ENCODE results near the gene FLNB. TPM values are rescaled to one million over a fixed set of nuclear protein-coding genes. Genes with fewer than 3 reads are reported as not detected.

Gene FLNB
- total and polyA plus RNA-seq, 10 of the 15 experiments (the other 5 are each of a cell fraction or from before 2014, with no cell fraction given), result 13.6 to 51.8 (median 26.4) TPM

DNA sequence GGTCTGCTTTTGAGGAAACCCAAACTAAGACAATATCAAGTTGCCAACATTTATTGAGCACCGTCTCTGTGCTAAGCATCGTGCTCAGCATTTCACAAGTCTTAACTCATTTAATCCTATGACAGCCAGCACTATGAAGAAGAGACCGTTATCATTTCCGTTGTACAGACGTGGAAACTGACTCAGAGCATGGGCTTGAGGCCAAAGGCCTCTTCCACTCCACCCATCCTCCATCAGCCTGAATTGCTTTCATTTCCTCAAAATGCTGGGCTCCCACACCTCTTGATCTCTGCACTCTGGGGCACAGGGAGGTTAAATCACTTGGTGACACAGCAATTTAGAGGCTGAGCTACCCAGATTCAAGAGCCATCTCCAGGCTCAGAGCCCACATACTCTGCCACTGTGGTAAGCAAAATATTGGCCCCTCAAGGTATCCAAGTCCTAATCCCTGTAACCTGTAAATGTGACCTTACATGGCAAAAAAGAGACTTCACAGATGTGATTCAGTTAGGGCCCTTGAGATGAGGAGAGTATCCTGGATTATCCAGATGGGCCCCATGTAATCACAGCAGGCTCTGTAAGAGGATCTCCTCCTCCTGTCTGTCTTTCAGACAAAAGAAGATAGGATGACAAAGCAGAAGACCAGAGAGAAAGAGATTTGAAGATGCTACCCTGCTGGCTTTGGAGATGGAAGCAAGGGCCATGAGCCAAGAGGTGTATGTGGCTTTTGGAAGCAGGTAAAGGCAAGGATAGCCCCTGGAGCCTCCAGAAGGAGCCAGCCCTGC lies 24.3 kb upstream of the FLNB start (continued):
- TF ChIP-seq, protein P1, sequence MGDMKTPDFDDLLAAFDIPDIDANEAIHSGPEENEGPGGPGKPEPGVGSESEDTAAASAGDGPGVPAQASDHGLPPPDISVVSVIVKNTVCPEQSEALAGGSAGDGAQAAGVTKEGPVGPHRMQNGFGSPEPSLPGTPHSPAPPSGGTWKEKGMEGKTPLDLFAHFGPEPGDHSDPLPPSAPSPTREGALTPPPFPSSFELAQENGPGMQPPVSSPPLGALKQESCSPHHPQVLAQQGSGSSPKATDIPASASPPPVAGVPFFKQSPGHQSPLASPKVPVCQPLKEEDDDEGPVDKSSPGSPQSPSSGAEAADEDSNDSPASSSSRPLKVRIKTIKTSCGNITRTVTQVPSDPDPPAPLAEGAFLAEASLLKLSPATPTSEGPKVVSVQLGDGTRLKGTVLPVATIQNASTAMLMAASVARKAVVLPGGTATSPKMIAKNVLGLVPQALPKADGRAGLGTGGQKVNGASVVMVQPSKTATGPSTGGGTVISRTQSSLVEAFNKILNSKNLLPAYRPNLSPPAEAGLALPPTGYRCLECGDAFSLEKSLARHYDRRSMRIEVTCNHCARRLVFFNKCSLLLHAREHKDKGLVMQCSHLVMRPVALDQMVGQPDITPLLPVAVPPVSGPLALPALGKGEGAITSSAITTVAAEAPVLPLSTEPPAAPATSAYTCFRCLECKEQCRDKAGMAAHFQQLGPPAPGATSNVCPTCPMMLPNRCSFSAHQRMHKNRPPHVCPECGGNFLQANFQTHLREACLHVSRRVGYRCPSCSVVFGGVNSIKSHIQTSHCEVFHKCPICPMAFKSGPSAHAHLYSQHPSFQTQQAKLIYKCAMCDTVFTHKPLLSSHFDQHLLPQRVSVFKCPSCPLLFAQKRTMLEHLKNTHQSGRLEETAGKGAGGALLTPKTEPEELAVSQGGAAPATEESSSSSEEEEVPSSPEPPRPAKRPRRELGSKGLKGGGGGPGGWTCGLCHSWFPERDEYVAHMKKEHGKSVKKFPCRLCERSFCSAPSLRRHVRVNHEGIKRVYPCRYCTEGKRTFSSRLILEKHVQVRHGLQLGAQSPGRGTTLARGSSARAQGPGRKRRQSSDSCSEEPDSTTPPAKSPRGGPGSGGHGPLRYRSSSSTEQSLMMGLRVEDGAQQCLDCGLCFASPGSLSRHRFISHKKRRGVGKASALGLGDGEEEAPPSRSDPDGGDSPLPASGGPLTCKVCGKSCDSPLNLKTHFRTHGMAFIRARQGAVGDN (IDR thresholded peaks at IDR 0.05), result peak; percentile 84
- TF ChIP-seq, protein P2, sequence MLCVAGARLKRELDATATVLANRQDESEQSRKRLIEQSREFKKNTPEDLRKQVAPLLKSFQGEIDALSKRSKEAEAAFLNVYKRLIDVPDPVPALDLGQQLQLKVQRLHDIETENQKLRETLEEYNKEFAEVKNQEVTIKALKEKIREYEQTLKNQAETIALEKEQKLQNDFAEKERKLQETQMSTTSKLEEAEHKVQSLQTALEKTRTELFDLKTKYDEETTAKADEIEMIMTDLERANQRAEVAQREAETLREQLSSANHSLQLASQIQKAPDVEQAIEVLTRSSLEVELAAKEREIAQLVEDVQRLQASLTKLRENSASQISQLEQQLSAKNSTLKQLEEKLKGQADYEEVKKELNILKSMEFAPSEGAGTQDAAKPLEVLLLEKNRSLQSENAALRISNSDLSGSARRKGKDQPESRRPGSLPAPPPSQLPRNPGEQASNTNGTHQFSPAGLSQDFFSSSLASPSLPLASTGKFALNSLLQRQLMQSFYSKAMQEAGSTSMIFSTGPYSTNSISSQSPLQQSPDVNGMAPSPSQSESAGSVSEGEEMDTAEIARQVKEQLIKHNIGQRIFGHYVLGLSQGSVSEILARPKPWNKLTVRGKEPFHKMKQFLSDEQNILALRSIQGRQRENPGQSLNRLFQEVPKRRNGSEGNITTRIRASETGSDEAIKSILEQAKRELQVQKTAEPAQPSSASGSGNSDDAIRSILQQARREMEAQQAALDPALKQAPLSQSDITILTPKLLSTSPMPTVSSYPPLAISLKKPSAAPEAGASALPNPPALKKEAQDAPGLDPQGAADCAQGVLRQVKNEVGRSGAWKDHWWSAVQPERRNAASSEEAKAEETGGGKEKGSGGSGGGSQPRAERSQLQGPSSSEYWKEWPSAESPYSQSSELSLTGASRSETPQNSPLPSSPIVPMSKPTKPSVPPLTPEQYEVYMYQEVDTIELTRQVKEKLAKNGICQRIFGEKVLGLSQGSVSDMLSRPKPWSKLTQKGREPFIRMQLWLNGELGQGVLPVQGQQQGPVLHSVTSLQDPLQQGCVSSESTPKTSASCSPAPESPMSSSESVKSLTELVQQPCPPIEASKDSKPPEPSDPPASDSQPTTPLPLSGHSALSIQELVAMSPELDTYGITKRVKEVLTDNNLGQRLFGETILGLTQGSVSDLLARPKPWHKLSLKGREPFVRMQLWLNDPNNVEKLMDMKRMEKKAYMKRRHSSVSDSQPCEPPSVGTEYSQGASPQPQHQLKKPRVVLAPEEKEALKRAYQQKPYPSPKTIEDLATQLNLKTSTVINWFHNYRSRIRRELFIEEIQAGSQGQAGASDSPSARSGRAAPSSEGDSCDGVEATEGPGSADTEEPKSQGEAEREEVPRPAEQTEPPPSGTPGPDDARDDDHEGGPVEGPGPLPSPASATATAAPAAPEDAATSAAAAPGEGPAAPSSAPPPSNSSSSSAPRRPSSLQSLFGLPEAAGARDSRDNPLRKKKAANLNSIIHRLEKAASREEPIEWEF (IDR thresholded peaks at IDR 0.05; ENCODE audit: insufficient replicate concordance, low read depth, low read length), result no peak
- no peak for TF ChIP-seq FOS (IDR thresholded peaks at IDR 0.05; ENCODE audit: borderline replicate concordance, extremely low read depth, insufficient read length)
- TF ChIP-seq, protein P3, sequence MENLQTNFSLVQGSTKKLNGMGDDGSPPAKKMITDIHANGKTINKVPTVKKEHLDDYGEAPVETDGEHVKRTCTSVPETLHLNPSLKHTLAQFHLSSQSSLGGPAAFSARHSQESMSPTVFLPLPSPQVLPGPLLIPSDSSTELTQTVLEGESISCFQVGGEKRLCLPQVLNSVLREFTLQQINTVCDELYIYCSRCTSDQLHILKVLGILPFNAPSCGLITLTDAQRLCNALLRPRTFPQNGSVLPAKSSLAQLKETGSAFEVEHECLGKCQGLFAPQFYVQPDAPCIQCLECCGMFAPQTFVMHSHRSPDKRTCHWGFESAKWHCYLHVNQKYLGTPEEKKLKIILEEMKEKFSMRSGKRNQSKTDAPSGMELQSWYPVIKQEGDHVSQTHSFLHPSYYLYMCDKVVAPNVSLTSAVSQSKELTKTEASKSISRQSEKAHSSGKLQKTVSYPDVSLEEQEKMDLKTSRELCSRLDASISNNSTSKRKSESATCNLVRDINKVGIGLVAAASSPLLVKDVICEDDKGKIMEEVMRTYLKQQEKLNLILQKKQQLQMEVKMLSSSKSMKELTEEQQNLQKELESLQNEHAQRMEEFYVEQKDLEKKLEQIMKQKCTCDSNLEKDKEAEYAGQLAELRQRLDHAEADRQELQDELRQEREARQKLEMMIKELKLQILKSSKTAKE (IDR thresholded peaks at IDR 0.05; ENCODE audit: low read depth, poor library complexity, severe bottlenecking), result peak; percentile 61
- TF ChIP-seq, protein P4, sequence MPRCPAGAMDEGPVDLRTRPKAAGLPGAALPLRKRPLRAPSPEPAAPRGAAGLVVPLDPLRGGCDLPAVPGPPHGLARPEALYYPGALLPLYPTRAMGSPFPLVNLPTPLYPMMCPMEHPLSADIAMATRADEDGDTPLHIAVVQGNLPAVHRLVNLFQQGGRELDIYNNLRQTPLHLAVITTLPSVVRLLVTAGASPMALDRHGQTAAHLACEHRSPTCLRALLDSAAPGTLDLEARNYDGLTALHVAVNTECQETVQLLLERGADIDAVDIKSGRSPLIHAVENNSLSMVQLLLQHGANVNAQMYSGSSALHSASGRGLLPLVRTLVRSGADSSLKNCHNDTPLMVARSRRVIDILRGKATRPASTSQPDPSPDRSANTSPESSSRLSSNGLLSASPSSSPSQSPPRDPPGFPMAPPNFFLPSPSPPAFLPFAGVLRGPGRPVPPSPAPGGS (IDR thresholded peaks at IDR 0.05; ENCODE audit: borderline replicate concordance, insufficient read depth, low read depth, low read length, poor library complexity, severe bottlenecking), result no peak
- peak; percentile 38; the same call in 1 of the 2 replicates for TF ChIP-seq PML (IDR thresholded peaks at IDR 0.05; ENCODE audit: low read length)
- no peak for TF ChIP-seq CBFB (IDR thresholded peaks at IDR 0.05; ENCODE audit: low read depth)
- peak; percentile 39 for TF ChIP-seq JUNB (IDR thresholded peaks at IDR 0.05)
- TF ChIP-seq, protein P5, sequence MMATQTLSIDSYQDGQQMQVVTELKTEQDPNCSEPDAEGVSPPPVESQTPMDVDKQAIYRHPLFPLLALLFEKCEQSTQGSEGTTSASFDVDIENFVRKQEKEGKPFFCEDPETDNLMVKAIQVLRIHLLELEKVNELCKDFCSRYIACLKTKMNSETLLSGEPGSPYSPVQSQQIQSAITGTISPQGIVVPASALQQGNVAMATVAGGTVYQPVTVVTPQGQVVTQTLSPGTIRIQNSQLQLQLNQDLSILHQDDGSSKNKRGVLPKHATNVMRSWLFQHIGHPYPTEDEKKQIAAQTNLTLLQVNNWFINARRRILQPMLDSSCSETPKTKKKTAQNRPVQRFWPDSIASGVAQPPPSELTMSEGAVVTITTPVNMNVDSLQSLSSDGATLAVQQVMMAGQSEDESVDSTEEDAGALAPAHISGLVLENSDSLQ (IDR thresholded peaks at IDR 0.05), result peak; percentile 43; the same call in 1 of the 2 replicates
- TF ChIP-seq KAT2A (conservative IDR thresholded peaks at IDR 0.05; ENCODE audit: control insufficient read depth, low read depth, low read length), result no peak
- no peak for TF ChIP-seq NFYA (IDR thresholded peaks at IDR 0.05; ENCODE audit: borderline replicate concordance, low read depth, low read length)
- TF ChIP-seq MTA3 (IDR thresholded peaks at IDR 0.05; ENCODE audit: borderline replicate concordance, low read length), result peak; percentile 71; the same call in 1 of the 2 replicates
- peak; percentile 80 to 82; a peak in 3 of 4 replicates for TF ChIP-seq IKZF2 (IDR thresholded peaks at IDR 0.05)
- TF ChIP-seq RAD21 (IDR thresholded peaks at IDR 0.05; ENCODE audit: insufficient read depth, low read depth, low read length), result peak; percentile 13; the same call in 1 of the 2 replicates

All from GM12878 (cell line).